BLaER1 treated with 17β-estradiol and CSF1 and Interleukin-3, amounts not matched to agents 10 nM and 100 nM (cell line): ENCODE data around the gene INSRR.

ENCODE experiments used
- H3K27ac ChIP-seq, 11 experiments: shearing (Covaris generic); formaldehyde crosslinking; 2 replicates each; pipeline ENCODE4 v1.8.1; 2022
- H3K27me3 ChIP-seq, 11 experiments: shearing (Covaris generic); formaldehyde crosslinking; 2 replicates each; pipeline ENCODE4 v1.8.1; 2022
- H3K36me3 ChIP-seq, 11 experiments: shearing (Covaris generic); formaldehyde crosslinking; 2 replicates each; pipeline ENCODE4 v1.8.1; 2022
- H3K4me1 ChIP-seq, 10 experiments: shearing (Covaris generic); formaldehyde crosslinking; 2 replicates each; pipeline ENCODE4 v1.8.1; 2022
- H3K4me2 ChIP-seq, 11 experiments: shearing (Covaris generic); formaldehyde crosslinking; 2 replicates each; pipeline ENCODE4 v1.8.1; 2022
- H3K4me3 ChIP-seq, 10 experiments: shearing (Covaris generic); formaldehyde crosslinking; 2 replicates each; pipeline ENCODE4 v1.8.1; 2022
- H3K9ac ChIP-seq, 11 experiments: shearing (Covaris generic); formaldehyde crosslinking; 2 replicates each; pipeline ENCODE4 v1.8.1; 2022
- H3K9me3 ChIP-seq, 11 experiments: shearing (Covaris generic); formaldehyde crosslinking; replicated peaks in 1 of 11; 2 replicates each; pipeline ENCODE4 v1.8.1; 2022
- H4K20me1 ChIP-seq, 11 experiments: shearing (Covaris generic); formaldehyde crosslinking; 2 replicates each; pipeline ENCODE4 v1.8.1; 2022
- Cebpa-rat ChIP-seq, 11 experiments: shearing (Covaris generic); IDR thresholded peaks; 2 replicates each; pipeline ENCODE4 v1.8.1; 2022

Gene INSRR

GRCh38 chr1:156864796-156865195 is 5.9 kb upstream of the INSRR start:
- no peak overlapping the region for H3K4me3 ChIP-seq
- H3K4me1 ChIP-seq: peaks cover 52 to 99% (median 98%) of the 10 kb centered on the region in 10 experiments
- H3K27ac ChIP-seq: no peak overlapping the region
- H3K36me3 ChIP-seq: no peaks in the 10 kb centered on the region
- H3K27me3 ChIP-seq: peaks cover 31 to 38% (median 33%) of the 10 kb centered on the region in 11 experiments
- TF ChIP-seq Cebpa-rat (IDR thresholded peaks at IDR 0.05): no peak
- peaks cover 0 to 12% (median 2%) of the 10 kb centered on the region in 11 experiments; a peak in 8 of 22 replicates for H4K20me1 ChIP-seq
- H3K4me2 ChIP-seq: peak overlapping the region in 9 of 11 experiments; percentile 85 to 97 (median 94); a peak in 18 of 22 replicates
- peak overlapping the region in 2 of 11 experiments; percentile 29 to 66; a peak in 1 of 22 replicates for H3K9ac ChIP-seq
- no peaks in the 10 kb centered on the region for H3K9me3 ChIP-seq

- peaks cover 42 to 50% (median 45%) of the 10 kb centered on the region in 11 experiments for H3K27me3 ChIP-seq
Observed at GRCh38 chr1:156863631-156864030, 4.7 kb upstream of the INSRR start.

GRCh38 chr1:156862997-156863599 is 4.2 kb upstream of the INSRR start:
- peaks cover 53 to 95% (median 88%) of the 10 kb centered on the region in 10 experiments for H3K4me1 ChIP-seq
- peak overlapping the region; percentile 47 to 97 (median 92) for H3K4me2 ChIP-seq
- peak overlapping the region in 2 of 10 experiments; percentile 12 to 19; a peak in 1 of 20 replicates for H3K4me3 ChIP-seq
- no peaks in the 10 kb centered on the region for H3K36me3 ChIP-seq
- no peaks in the 10 kb centered on the region for H3K9me3 ChIP-seq
- H3K27ac ChIP-seq: peak overlapping the region in 3 of 11 experiments; percentile 7 to 35 (median 20); a peak in 3 of 22 replicates
- peak overlapping the region in 5 of 11 experiments; percentile 11 to 58 (median 36); a peak in 9 of 22 replicates for H3K9ac ChIP-seq
- no peak for TF ChIP-seq Cebpa-rat (IDR thresholded peaks at IDR 0.05)
- H4K20me1 ChIP-seq: peaks cover 0 to 23% (median 13%) of the 10 kb centered on the region in 11 experiments; a peak in 12 of 22 replicates
- peaks cover 48 to 55% (median 50%) of the 10 kb centered on the region in 11 experiments for H3K27me3 ChIP-seq

More at GRCh38 chr1:156863631-156864030, 4.7 kb upstream of the INSRR start:
- Histone ChIP-seq H3K4me3 (peak overlapping the region in 2 of 10 experiments; percentile 12 to 19; a peak in 1 of 20 replicates), H3K9me3 (no peaks in the 10 kb centered on the region), H3K27ac (no peak overlapping the region), H3K4me1 (peaks cover 58 to 95% (median 93%) of the 10 kb centered on the region in 10 experiments), H3K36me3 (no peaks in the 10 kb centered on the region), H3K9ac (peak overlapping the region in 5 of 11 experiments; percentile 11 to 58 (median 36); a peak in 7 of 22 replicates), H3K4me2 (peak overlapping the region; percentile 47 to 97 (median 92)), H4K20me1 (peaks cover 0 to 18% (median 9%) of the 10 kb centered on the region in 11 experiments; a peak in 11 of 22 replicates)
- no peak for TF ChIP-seq Cebpa-rat (IDR thresholded peaks at IDR 0.05)

GRCh38 chr1:156862584-156862983 is 3.7 kb upstream of the INSRR start:
- no peaks in the 10 kb centered on the region for H3K9me3 ChIP-seq
- no peak overlapping the region for H3K4me3 ChIP-seq
- TF ChIP-seq Cebpa-rat (IDR thresholded peaks at IDR 0.05): no peak
- peaks cover 0 to 27% (median 13%) of the 10 kb centered on the region in 11 experiments; a peak in 12 of 22 replicates for H4K20me1 ChIP-seq
- peaks cover 53 to 60% (median 55%) of the 10 kb centered on the region in 11 experiments for H3K27me3 ChIP-seq
- H3K9ac ChIP-seq: peak overlapping the region in 4 of 11 experiments; percentile 11 to 58 (median 40); a peak in 8 of 22 replicates
- H3K36me3 ChIP-seq: no peaks in the 10 kb centered on the region
- peaks cover 49 to 90% (median 83%) of the 10 kb centered on the region in 10 experiments for H3K4me1 ChIP-seq
- H3K27ac ChIP-seq: peak overlapping the region in 3 of 11 experiments; percentile 7 to 35 (median 20); a peak in 3 of 22 replicates
- peak overlapping the region; percentile 47 to 97 (median 92) for H3K4me2 ChIP-seq

GRCh38 chr1:156860628-156861423 is 1.9 kb upstream of the INSRR start, which contains the start of gene NTRK1:
TSS of gene NTRK1 (plus strand) at chr1:156860865. CDS start at chr1:156860935, 70 bp downstream.
- no peak for TF ChIP-seq Cebpa-rat (IDR thresholded peaks at IDR 0.05)
- no peaks in the 10 kb centered on the region for H3K9me3 ChIP-seq
- peak within 1 kb of the TSS; percentile 47 to 69 (median 58) for H3K4me3 ChIP-seq
- H3K4me1 ChIP-seq: peaks cover 43 to 81% (median 74%) of the 10 kb centered on the region in 10 experiments
- H3K27ac ChIP-seq: peak within 1 kb of the TSS in 1 of 11 experiments; percentile 34; a peak in 2 of 22 replicates
- H4K20me1 ChIP-seq: peaks cover 0 to 27% (median 13%) of the 10 kb centered on the region in 11 experiments; a peak in 12 of 22 replicates
- peak within 1 kb of the TSS in 9 of 11 experiments; percentile 5 to 72 (median 43); a peak in 14 of 22 replicates for H3K9ac ChIP-seq
- H3K36me3 ChIP-seq: no peaks in the 10 kb centered on the region
- peak within 1 kb of the TSS; percentile 84 to 98 (median 96) for H3K4me2 ChIP-seq
- peaks cover 66 to 70% (median 68%) of the 10 kb centered on the region in 11 experiments for H3K27me3 ChIP-seq

- Histone ChIP-seq H3K4me3 (peak overlapping the region; percentile 47 to 69 (median 58)), H4K20me1 (peaks cover 0 to 27% (median 13%) of the 10 kb centered on the region in 11 experiments; a peak in 12 of 22 replicates), H3K27ac (peak overlapping the region in 1 of 11 experiments; percentile 34; a peak in 2 of 22 replicates), H3K9ac (peak overlapping the region in 9 of 11 experiments; percentile 5 to 72 (median 43); a peak in 14 of 22 replicates), H3K4me2 (peak overlapping the region; percentile 84 to 98 (median 96)), H3K9me3 (no peaks in the 10 kb centered on the region), H3K36me3 (no peaks in the 10 kb centered on the region), H3K4me1 (peaks cover 39 to 75% (median 67%) of the 10 kb centered on the region in 10 experiments), H3K27me3 (peaks cover 66 to 70% (median 68%) of the 10 kb centered on the region in 11 experiments)
- TF ChIP-seq Cebpa-rat (IDR thresholded peaks at IDR 0.05): no peak
Observed at GRCh38 chr1:156860113-156860627, 1.3 kb upstream of the INSRR start.

GRCh38 chr1:156859523-156860112 is 701 bp upstream of the INSRR start:
- no peak for TF ChIP-seq Cebpa-rat (IDR thresholded peaks at IDR 0.05)
- Histone ChIP-seq H3K36me3 (no peaks in the 10 kb centered on the region), H3K4me2 (peak overlapping the region; percentile 84 to 98 (median 96)), H3K4me1 (peaks cover 39 to 69% (median 62%) of the 10 kb centered on the region in 10 experiments), H4K20me1 (peaks cover 0 to 27% (median 13%) of the 10 kb centered on the region in 11 experiments; a peak in 12 of 22 replicates), H3K9ac (peak overlapping the region in 6 of 11 experiments; percentile 5 to 72 (median 57); a peak in 8 of 22 replicates), H3K27me3 (peaks cover 66 to 70% (median 68%) of the 10 kb centered on the region in 11 experiments), H3K4me3 (peak overlapping the region; percentile 47 to 69 (median 58)), H3K27ac (no peak overlapping the region), H3K9me3 (no peaks in the 10 kb centered on the region)
